OCI-M2 (cell line): ENCODE results near the gene SYCN.
"Not testable (repeated sequence)": the region's sequence is repeated elsewhere in the genome, so short reads cannot be mapped to it uniquely, and the experiment has no call there.

ENCODE experiments used
- DNase-seq: peaks from one replicate; lab custom pipeline; 2025; ENCODE audit not compliant: unreplicated experiment; lab: John Stamatoyannopoulos, UW

Gene SYCN

GRCh38 chr19:39203372-39204341, at the start of gene SYCN:
Gene SYCN, minus strand, starts transcription at chr19:39204263. Its CDS starts 9 bp downstream, at chr19:39204254.
- DNase-seq = no peak

- DNase-seq = no peak
Measured at GRCh38 chr19:39253374-39254149, 49.5 kb upstream of the SYCN start.

GRCh38 chr19:39252458-39252857, 48.4 kb upstream of the SYCN start:
- DNase-seq = peak; percentile 32

GRCh38 chr19:39251846-39252245, 47.8 kb upstream of the SYCN start:
- no peak for DNase-seq

GRCh38 chr19:39251081-39251480, 47.0 kb upstream of the SYCN start:
- no peak for DNase-seq

- no peak for DNase-seq
Measured at GRCh38 chr19:39248806-39249205, 44.7 kb upstream of the SYCN start, which contains the start of gene IFNL4. Gene IFNL4, minus strand, starts transcription at chr19:39248856.

- no peak for DNase-seq
Measured at GRCh38 chr19:39247701-39248664, 43.9 kb upstream of the SYCN start.

GRCh38 chr19:39246951-39247669, 43.0 kb upstream of the SYCN start:
- DNase-seq = no peak

- not testable (repeated sequence) for DNase-seq
Measured at GRCh38 chr19:39245166-39245565, 41.1 kb upstream of the SYCN start.

- not testable (repeated sequence) for DNase-seq
Measured at GRCh38 chr19:39244410-39245100, 40.5 kb upstream of the SYCN start, which contains the start of gene IFNL3. Gene IFNL3, minus strand, starts transcription at chr19:39245006. Its CDS starts 39 bp downstream, at chr19:39244967.

- DNase-seq = not testable (repeated sequence)
Measured at GRCh38 chr19:39243741-39244140, 39.7 kb upstream of the SYCN start.

GRCh38 chr19:39240421-39240820, 36.4 kb upstream of the SYCN start:
- no peak for DNase-seq

- DNase-seq = no peak
Measured at GRCh38 chr19:39238944-39239343, 34.9 kb upstream of the SYCN start.

- no peak for DNase-seq
Measured at GRCh38 chr19:39238209-39238608, 34.1 kb upstream of the SYCN start.

GRCh38 chr19:39237200-39238184, 33.4 kb upstream of the SYCN start:
- DNase-seq = no peak

- no peak for DNase-seq
Measured at GRCh38 chr19:39236527-39236926, 32.5 kb upstream of the SYCN start.

- no peak for DNase-seq
Measured at GRCh38 chr19:39232708-39233107, 28.6 kb upstream of the SYCN start.
